ENCODE results near the gene NOVA2. TPM values are rescaled to one million over a fixed set of nuclear protein-coding genes. Genes with fewer than 3 reads are reported as not detected.

The NOVA2 gene
- total and polyA plus RNA-seq, 9 of the 15 experiments (the other 6 are each of a cell fraction or from before 2014, with no cell fraction given) = not detected

DNA sequence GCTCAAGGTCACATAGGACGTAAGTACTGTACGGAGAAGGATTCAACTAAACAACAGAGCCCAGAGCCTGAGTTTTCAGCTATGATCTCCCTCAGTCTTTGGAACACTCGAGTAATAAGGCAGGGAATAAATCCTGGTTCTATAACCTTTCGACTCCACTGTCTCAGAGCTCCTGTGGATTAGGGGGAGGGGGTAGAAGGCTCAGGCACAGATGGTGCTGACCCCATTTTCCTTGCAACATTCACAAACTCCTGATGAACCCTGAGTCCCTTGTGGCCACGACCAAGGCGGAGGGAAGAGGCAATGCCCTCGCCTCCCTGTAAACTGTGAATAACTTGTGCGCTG lies 21.4 kb downstream of the NOVA2 start:
- H3K4me3 ChIP-seq = no peak overlapping the region
- no peaks in the 10 kb centered on the region; the same call in 1 of the 2 replicates for H4K20me1 ChIP-seq (replicated peaks; ENCODE audit: control insufficient read depth, insufficient read depth, low read length)
- no peak overlapping the region for H2AFZ ChIP-seq (ENCODE audit: low read depth, low read length)
- peaks cover 10 to 45% of the 10 kb centered on the region in 2 experiments; a peak in 4 of 5 replicates for H3K27me3 ChIP-seq (ENCODE audit: control insufficient read depth in 2 of 2, insufficient read depth in 2 of 2, low read length in 2 of 2)
- no peaks in the 10 kb centered on the region for H3K36me3 ChIP-seq (ENCODE audit: control insufficient read depth, insufficient read depth, low read length)
- intact Hi-C loops (cut with micrococcal nuclease) = no loop called here
- BruUV-seq (replicated peaks) = no TSS peak
- no peak for DNase-seq (ENCODE audit: extremely low read depth in 1 of 4, low spot score in 3 of 4)
- ATAC-seq = no peak; the same call in 1 of the 3 replicates
- WGBS (ENCODE audit: insufficient coverage, low coverage, missing lambda C conversion rate) = 16% methylated on average over 8 of the region's 8 CpGs
- no peak overlapping the region for H3K4me2 ChIP-seq (ENCODE audit: insufficient read depth, low read length)
- no peak for FAIRE-seq
- TF ChIP-seq, protein P1, sequence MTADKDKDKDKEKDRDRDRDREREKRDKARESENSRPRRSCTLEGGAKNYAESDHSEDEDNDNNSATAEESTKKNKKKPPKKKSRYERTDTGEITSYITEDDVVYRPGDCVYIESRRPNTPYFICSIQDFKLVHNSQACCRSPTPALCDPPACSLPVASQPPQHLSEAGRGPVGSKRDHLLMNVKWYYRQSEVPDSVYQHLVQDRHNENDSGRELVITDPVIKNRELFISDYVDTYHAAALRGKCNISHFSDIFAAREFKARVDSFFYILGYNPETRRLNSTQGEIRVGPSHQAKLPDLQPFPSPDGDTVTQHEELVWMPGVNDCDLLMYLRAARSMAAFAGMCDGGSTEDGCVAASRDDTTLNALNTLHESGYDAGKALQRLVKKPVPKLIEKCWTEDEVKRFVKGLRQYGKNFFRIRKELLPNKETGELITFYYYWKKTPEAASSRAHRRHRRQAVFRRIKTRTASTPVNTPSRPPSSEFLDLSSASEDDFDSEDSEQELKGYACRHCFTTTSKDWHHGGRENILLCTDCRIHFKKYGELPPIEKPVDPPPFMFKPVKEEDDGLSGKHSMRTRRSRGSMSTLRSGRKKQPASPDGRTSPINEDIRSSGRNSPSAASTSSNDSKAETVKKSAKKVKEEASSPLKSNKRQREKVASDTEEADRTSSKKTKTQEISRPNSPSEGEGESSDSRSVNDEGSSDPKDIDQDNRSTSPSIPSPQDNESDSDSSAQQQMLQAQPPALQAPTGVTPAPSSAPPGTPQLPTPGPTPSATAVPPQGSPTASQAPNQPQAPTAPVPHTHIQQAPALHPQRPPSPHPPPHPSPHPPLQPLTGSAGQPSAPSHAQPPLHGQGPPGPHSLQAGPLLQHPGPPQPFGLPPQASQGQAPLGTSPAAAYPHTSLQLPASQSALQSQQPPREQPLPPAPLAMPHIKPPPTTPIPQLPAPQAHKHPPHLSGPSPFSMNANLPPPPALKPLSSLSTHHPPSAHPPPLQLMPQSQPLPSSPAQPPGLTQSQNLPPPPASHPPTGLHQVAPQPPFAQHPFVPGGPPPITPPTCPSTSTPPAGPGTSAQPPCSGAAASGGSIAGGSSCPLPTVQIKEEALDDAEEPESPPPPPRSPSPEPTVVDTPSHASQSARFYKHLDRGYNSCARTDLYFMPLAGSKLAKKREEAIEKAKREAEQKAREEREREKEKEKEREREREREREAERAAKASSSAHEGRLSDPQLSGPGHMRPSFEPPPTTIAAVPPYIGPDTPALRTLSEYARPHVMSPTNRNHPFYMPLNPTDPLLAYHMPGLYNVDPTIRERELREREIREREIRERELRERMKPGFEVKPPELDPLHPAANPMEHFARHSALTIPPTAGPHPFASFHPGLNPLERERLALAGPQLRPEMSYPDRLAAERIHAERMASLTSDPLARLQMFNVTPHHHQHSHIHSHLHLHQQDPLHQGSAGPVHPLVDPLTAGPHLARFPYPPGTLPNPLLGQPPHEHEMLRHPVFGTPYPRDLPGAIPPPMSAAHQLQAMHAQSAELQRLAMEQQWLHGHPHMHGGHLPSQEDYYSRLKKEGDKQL (CRISPR knock-in tag; IDR thresholded peaks at IDR 0.05; ENCODE audit: borderline replicate concordance) = no peak
- TF ChIP-seq NR1H2 (CRISPR knock-in tag; IDR thresholded peaks at IDR 0.05) = 0 out of 2 replicates have a peak, but pooled peaks have one; percentile 43
- no peak for TF ChIP-seq SMAD1 (IDR thresholded peaks at IDR 0.05; ENCODE audit: low read depth, low read length, partially characterized antibody)
- peak; percentile 25; the same call in 1 of the 2 replicates for TF ChIP-seq SREBF2 (CRISPR knock-in tag; IDR thresholded peaks at IDR 0.05)
- no peaks in the 10 kb centered on the region for H3K9me3 ChIP-seq (replicated peaks; ENCODE audit: control insufficient read depth, insufficient read depth, low read depth, low read length)
- H3K79me2 ChIP-seq (ENCODE audit: control insufficient read depth, insufficient read depth, low read length) = no peaks in the 10 kb centered on the region
- ChIA-PET CTCF (ENCODE audit: low intra/inter-chr PET ratio) (no interaction called here), POLR2A (interaction anchor here (0.7 to 1.2 kb wide), 3 partner anchors 8 to 37 kb away, joined by 3 to 5 read pairs (median 4); no protein-coding TSS in a partner anchor)
- no peaks in the 10 kb centered on the region for H3K9me1 ChIP-seq (ENCODE audit: control insufficient read depth, insufficient read depth, low read length)
- in situ Hi-C loops (cut with MboI) = no loop called here
- no peak overlapping the region for H3K27ac ChIP-seq (ENCODE audit: extremely low read depth, low read depth, low read length)
- peaks cover 0 to 8% of the 10 kb centered on the region in 2 experiments; a peak in 2 of 5 replicates for H3K4me1 ChIP-seq (replicated peaks in 1 of 2; ENCODE audit: control insufficient read depth in 2 of 2, insufficient read depth in 2 of 2, low read length in 2 of 2)
- H3K9ac ChIP-seq (ENCODE audit: insufficient read depth in 1 of 2, low read depth in 2 of 2, low read length in 2 of 2) = no peak overlapping the region
